ENCODE measurements around the gene ZKSCAN1.

The ZKSCAN1 gene

GRCh38 chr7:100081535-100082102, 66.2 kb downstream of the ZKSCAN1 start, which contains the start of gene ZNF3:
Gene ZNF3, minus strand, starts transcription at chr7:100081723. Its CDS starts 4,366 bp downstream, at chr7:100077357.
- DNase-seq, result peak; percentile 95

DNA sequence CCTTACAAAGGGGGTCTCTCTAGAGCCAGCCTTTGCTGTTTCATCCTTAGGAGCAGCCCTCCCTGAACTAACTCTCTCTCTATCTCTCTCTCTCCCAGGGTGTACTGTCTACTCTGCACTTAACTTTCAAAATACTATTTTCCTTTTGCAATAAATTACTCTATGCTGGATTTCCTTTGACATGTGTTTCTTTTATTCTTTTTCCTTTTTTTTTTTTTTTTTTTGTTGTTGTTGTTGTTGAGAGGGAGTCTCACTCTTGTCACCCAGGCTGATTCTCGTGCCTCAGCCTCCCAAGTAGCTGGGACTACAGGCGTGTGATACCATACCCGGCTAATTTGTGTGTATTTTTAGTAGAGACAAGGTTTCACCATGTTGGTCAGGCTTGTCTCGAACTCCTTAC, 67.6 kb downstream of the ZKSCAN1 start:
- DNase-seq, result no peak

GRCh38 chr7:100085515-100085914, 70.1 kb downstream of the ZKSCAN1 start:
- DNase-seq, result no peak

DNA sequence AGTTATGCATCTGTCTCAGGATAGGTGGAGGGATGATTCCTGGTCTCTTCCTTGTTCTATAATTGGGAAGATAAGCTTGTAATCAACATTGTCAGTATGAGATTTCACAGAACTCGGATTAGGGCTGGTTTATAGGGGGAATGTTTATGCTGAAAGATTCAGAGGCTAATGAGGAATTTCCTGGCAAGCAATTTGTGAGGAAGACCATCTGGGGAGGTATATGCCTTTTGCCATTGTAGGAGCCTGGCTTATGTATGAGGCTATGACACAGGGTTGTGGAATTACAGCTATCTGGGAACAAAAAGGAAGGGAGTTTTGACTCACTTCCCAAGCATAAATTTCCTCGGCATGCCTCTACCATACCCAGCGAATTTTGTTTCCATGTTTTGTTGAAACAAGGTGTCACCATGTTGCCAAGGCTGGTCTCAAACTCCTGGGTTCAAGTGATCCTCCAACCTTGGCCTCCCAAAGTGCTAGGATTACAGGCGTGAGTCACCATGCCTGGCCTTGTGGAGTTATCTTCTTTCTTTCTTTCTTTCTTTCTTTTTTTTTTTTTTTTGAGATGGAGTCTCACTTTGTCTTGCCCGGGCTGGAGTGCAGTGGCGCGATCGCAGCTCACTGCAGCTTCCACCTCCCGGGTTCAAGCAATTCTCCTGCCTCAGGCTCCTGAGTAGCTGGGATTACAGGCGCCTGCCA, 71.8 kb downstream of the ZKSCAN1 start:
- no peak for DNase-seq

DNA sequence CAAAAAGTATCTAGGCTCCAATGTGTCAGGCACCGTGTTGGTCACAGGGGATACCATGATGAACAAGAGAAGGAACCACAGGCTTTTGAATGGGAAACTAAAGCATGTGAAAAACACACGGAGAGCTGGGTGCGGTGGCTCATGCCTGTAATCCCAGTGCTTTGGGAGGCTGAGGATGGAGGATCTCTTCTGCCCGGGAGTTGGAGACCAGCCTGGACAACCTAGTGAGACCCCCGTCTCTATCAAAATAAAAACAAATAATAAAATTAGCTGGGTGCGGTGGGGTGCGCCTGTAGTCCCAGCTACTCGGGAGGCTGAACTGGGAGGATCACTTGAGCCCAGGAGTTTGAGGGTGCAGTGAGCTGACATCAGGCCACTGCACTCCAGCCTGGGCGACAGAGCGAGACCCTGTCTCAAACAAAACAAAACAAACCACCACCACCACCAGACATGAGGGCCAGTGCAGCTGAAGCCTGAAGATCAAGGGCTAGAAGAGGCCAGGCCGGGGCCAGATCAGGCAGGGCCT, 72.8 kb downstream of the ZKSCAN1 start:
- DNase-seq, result no peak

GRCh38 chr7:100088621-100089457, 73.4 kb downstream of the ZKSCAN1 start, which contains the start of gene COPS6:
Gene COPS6, plus strand, starts transcription at chr7:100088969. Its CDS starts 22 bp downstream, at chr7:100088991.
- peak; percentile 65 for DNase-seq

DNA sequence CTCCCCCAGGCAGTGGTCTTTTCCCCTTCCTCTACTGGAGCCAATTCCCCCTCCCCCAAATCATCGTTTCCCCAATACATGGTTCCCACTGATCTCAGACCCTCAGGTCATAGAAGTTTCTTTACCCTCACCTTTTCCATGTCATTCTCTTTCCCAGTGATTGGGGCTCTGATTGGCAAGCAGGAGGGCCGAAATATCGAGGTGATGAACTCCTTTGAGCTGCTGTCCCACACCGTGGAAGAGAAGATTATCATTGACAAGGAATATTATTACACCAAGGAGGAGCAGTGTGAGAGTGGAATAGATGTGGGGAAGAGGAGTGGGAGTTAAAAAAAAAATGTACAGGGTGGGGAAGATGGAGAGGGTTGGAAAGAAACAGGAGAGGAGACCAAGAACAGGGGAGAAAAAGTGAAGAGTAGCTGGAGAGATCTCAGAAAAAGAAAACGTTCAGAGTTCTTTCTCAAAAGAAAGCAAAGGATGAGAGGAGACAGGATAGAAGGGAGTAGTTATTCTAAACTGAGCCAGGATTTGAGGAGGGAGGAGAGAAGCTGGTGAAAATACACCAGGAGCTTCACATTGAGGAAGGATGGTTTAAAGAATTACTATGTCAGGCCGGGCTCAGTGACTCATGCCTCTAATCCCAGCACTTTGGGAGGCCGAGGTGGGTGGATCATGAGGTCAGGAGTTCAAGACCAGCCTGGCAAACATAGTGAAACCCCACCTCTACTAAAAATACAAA, 74.2 kb downstream of the ZKSCAN1 start:
- peak; percentile 10 for DNase-seq

GRCh38 chr7:100090527-100091410, 75.4 kb downstream of the ZKSCAN1 start:
- no peak for DNase-seq

All from DMS79 treated with DMSO at 0.1 percent for 48 hours (cell line).